GM19324 (cell line): Measurements from ENCODE around the gene OCA2.

ENCODE experiments used
- ATAC-seq: cut with Tn5 transposase; IDR thresholded peaks from one replicate; pipeline ENCODE4 v1.9.1; 2021; ENCODE audit warnings: mild to moderate bottlenecking, moderate library complexity; ENCODE audit not compliant: unreplicated experiment, low FRiP score

OCA2 gene

GRCh38 chr15:28005004-28005527, 94.0 kb downstream of the OCA2 start:
- no peak for ATAC-seq

GRCh38 chr15:28004143-28005003, 94.7 kb downstream of the OCA2 start:
- ATAC-seq, result no peak

- ATAC-seq, result no peak
Measured at GRCh38 chr15:28003302-28004037, 95.6 kb downstream of the OCA2 start.

GRCh38 chr15:28002867-28003266, 96.2 kb downstream of the OCA2 start:
- ATAC-seq, result no peak

- no peak for ATAC-seq
Measured at GRCh38 chr15:28002136-28002861, 96.8 kb downstream of the OCA2 start.

GRCh38 chr15:28001641-28002040, 97.5 kb downstream of the OCA2 start:
- no peak for ATAC-seq

GRCh38 chr15:27993996-27994780, 104.9 kb downstream of the OCA2 start:
- no peak for ATAC-seq

- no peak for ATAC-seq
Measured at GRCh38 chr15:27993544-27993943, 105.6 kb downstream of the OCA2 start.

- no peak for ATAC-seq
Measured at GRCh38 chr15:27990521-27991515, 108.3 kb downstream of the OCA2 start.

- ATAC-seq, result no peak
Measured at GRCh38 chr15:27989838-27990237, 109.3 kb downstream of the OCA2 start.

GRCh38 chr15:27989427-27989826, 109.7 kb downstream of the OCA2 start:
- no peak for ATAC-seq

- no peak for ATAC-seq
Measured at GRCh38 chr15:27985099-27985498, 114.0 kb downstream of the OCA2 start.

GRCh38 chr15:27983496-27983895, 115.6 kb downstream of the OCA2 start:
- ATAC-seq, result no peak

GRCh38 chr15:27977696-27978095, 121.4 kb downstream of the OCA2 start:
- no peak for ATAC-seq

- no peak for ATAC-seq
Measured at GRCh38 chr15:27973886-27974285, 125.2 kb downstream of the OCA2 start.

GRCh38 chr15:27970661-27971392, 128.3 kb downstream of the OCA2 start:
- no peak for ATAC-seq

GRCh38 chr15:27967541-27967940, 131.6 kb downstream of the OCA2 start:
- ATAC-seq, result no peak

- no peak for ATAC-seq
Measured at GRCh38 chr15:27965546-27965945, 133.6 kb downstream of the OCA2 start.
